Thoracic aorta (tissue), 2 donors: ENCODE data around the gene NDUFS2. TPM values are rescaled to one million over a fixed set of nuclear protein-coding genes. Genes with fewer than 3 reads are reported as not detected.

Source experiments
- ATAC-seq: fragments of 150-250 bp; one replicate; pipeline ENCODE4 v1.8.0; 2017; ENCODE audit warnings: low read depth; ENCODE audit not compliant: insufficient number of reproducible peaks, low FRiP score
- DNase-seq: peaks from one replicate; pipeline ENCODE4 v3.0.0-alpha.2; 2020; ENCODE audit warnings: low spot score
- H3K27ac ChIP-seq, 2 donors: fragments of 200-600 bp; sonication (generic); 1 replicate in 1 of 2; 2 replicates in 1 of 2; pipeline ENCODE4 v1.5.1; 2016; ENCODE audit warnings: mild to moderate bottlenecking in 2 of 2, moderate library complexity in 2 of 2
- H3K27me3 ChIP-seq: fragments of 200-600 bp; sonication (generic); replicated peaks from 2 replicates; pipeline ENCODE4 v1.6.0; 2016; ENCODE audit warnings: mild to moderate bottlenecking; ENCODE audit not compliant: insufficient read depth
- H3K36me3 ChIP-seq: fragments of 200-600 bp; sonication (generic); one replicate; pipeline ENCODE4 v1.5.1; 2016
- H3K4me1 ChIP-seq, 2 donors: fragments of 200-600 bp; sonication (generic); 1 replicate in 1 of 2; 2 replicates in 1 of 2; pipeline versions ENCODE4 v1.5.1 to v1.6.0; 2016; ENCODE audit warnings: low read depth in 2 of 2, mild to moderate bottlenecking in 1 of 2; ENCODE audit not compliant: control insufficient read depth in 1 of 2
- H3K4me3 ChIP-seq: fragments of 200-600 bp; sonication (generic); 2 replicates; pipeline ENCODE4 v1.5.1; 2016; ENCODE audit warnings: mild to moderate bottlenecking
- H3K9me3 ChIP-seq: fragments of 200-600 bp; sonication (generic); 2 replicates; pipeline ENCODE4 v1.5.1; 2016
- total RNA-seq, 2 donors: library from RNA; depleted of rRNA; stranded (reverse); fragments of >200 nt; gene quantifications; one replicate each; pipeline versions ENCODE4 v1.1.0 to v1.2.3, GENCODE V29; 2016
- TF ChIP-seq, protein P1 (sequence below): fragments of 200-600 bp; sonication (generic); IDR thresholded peaks from one replicate; pipeline ENCODE4 v1.5.1; 2019; ENCODE audit warnings: antibody characterized with exemption

NDUFS2 gene
- total RNA-seq, 2 donors from 2014 or later = 61.5 to 63.5 TPM

DNA sequence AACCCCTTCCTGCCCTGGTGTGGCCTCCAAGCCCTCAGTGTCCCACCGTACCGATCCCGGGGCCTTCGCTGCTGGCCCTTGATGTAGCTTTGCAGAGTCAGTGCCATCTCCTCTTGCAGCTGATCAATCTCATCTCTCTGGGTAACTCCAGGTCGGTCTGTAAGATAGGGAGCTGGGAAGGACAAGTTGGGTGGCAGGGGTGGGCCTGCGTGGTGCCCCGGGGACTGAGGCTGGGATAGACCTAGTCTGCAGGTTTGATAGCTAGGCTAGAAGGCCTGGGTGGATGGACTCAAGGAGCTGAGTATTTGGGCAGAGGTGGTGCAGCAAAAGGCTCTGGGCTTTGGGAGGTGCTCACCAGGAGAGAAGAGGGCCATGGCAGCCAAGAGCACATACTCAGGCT is 28.6 kb downstream of the NDUFS2 start:
- TF ChIP-seq, protein P1, sequence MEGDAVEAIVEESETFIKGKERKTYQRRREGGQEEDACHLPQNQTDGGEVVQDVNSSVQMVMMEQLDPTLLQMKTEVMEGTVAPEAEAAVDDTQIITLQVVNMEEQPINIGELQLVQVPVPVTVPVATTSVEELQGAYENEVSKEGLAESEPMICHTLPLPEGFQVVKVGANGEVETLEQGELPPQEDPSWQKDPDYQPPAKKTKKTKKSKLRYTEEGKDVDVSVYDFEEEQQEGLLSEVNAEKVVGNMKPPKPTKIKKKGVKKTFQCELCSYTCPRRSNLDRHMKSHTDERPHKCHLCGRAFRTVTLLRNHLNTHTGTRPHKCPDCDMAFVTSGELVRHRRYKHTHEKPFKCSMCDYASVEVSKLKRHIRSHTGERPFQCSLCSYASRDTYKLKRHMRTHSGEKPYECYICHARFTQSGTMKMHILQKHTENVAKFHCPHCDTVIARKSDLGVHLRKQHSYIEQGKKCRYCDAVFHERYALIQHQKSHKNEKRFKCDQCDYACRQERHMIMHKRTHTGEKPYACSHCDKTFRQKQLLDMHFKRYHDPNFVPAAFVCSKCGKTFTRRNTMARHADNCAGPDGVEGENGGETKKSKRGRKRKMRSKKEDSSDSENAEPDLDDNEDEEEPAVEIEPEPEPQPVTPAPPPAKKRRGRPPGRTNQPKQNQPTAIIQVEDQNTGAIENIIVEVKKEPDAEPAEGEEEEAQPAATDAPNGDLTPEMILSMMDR = no peak
- H3K27ac ChIP-seq = no peak overlapping the region
- ATAC-seq = no peak
- no peak for DNase-seq
- no peak overlapping the region for H3K4me3 ChIP-seq
- peaks cover 20% of the 10 kb centered on the region for H3K36me3 ChIP-seq
- no peaks in the 10 kb centered on the region for H3K27me3 ChIP-seq
- H3K4me1 ChIP-seq = peaks cover 10 to 21% of the 10 kb centered on the region in 2 donors
- no peaks in the 10 kb centered on the region for H3K9me3 ChIP-seq

DNA sequence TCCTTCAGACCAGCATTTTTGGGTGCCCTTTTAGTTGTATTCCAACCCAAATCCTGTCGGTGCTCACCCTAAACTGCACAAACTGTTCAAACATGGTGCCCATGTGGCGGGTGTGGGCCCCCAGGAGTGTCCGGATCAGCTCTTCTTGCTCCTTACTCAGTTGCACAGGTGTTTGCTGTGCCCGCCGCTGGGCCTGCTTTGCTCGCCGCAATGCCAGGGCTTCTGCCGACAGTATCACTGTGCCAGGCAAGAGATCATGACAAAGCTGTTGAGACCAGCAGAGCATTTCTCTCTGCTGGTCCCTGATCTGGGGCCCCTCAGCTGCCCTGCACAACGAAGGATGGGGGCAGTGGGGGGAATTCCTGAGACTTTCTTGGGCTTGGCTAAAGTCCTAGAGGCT is 30.9 kb downstream of the NDUFS2 start:
- DNase-seq (no peak), ATAC-seq (no peak)

DNA sequence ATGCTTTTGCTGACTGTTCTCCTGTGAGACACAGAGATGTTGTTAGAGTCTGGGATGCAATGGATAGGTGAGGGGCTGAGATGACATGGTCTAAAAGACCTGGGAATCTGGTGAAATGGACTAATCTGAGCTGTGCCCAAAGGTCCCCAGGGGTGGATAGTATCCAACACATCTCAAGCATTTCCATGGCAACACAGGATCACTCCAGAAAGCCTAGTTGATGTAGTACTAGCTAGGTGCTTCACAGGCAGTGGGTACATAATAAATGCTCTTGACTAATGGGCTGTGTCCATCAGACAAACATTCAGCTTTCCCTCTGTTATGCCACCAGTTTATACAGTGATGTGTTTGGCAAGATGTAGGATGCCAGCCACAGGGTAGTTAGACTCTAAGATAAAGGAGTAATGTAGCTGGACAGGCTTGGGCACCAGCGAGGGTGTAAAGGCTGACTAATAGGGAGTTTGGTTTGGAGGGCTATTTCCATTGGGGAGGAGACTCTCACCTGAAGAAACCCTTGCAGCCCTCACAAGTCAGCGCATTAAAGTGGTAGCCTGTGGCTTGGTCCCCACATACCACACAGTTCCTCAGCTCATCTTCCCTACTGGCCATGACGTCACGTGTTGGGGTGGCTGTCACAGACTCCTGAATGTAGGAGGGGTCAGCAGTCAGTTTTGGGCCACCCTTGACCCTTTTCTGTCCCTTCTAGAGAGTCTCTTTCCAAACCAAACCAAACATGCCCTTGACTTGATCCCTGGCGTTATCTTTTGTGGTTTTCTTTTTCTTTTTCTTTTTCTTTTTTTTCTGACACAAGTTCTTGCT is 34.0 kb downstream of the NDUFS2 start:
- ATAC-seq (no peak), DNase-seq (no peak)
- Histone ChIP-seq H3K36me3 (no peaks in the 10 kb centered on the region), H3K4me1 (no peaks in the 10 kb centered on the region), H3K9me3 (no peaks in the 10 kb centered on the region), H3K27ac (no peak overlapping the region), H3K4me3 (no peak overlapping the region), H3K27me3 (no peaks in the 10 kb centered on the region)
- TF ChIP-seq, protein P1 = no peak

More for the DNA sequence above, 30.9 kb downstream of the NDUFS2 start:
- Histone ChIP-seq H3K9me3 (no peaks in the 10 kb centered on the region), H3K27ac (no peak overlapping the region), H3K4me1 (no peaks in the 10 kb centered on the region), H3K36me3 (peaks cover 20% of the 10 kb centered on the region), H3K27me3 (no peaks in the 10 kb centered on the region), H3K4me3 (no peak overlapping the region)
- TF ChIP-seq, protein P1 = no peak

DNA sequence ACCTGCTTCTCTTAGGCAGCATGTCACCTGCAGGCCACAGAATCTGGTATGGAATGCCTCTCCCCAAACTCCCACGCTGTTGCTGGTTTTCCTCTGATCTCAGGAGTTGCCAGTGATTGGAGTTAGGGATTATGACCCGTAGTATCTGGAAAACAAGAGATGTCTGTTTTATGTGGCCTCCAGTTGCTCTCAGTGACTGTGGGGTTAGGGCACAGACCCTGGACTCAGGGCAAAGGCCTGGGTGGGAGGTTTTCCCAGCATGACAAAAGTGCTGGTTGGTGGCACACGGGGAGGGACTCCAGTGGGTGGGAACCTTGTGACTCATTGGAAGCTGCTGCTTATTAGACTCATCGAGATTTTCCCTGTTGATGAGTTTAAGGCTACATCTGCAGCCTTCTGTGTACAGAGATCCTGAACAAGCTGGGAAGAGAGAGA is 35.9 kb downstream of the NDUFS2 start, which contains the start of gene NR1I3:
NR1I3 (minus strand) TSS at position 165 of the 435 bp plus-strand sequence. CDS start 1,638 bp downstream, outside the sequence.
- Histone ChIP-seq H3K4me1 (no peaks in the 10 kb centered on the region), H3K27me3 (no peaks in the 10 kb centered on the region), H3K9me3 (no peaks in the 10 kb centered on the region), H3K27ac (no peak within 1 kb of the TSS), H3K36me3 (no peaks in the 10 kb centered on the region), H3K4me3 (no peak within 1 kb of the TSS)
- ATAC-seq = no peak
- TF ChIP-seq, protein P1 = no peak
- no peak for DNase-seq

DNA sequence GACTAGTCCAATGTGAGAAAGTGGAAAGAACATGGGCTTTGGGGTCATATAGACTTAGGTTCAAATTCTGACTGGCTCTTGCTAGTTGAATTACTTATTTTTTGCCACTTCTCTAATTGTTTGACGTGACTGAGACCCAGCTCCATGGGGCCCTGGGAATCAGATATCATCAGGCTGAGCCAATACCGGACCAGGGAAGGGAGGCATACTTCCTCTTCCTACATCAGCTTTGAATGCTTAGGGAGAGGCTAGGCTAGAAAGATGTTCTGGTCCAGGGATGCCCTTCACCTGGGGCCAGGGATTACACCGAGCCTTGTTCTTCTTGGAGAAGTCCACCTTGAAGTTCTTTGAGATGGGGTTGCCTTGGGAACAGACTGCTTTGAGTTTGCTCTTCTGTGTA is 39.5 kb downstream of the NDUFS2 start:
- H3K27ac ChIP-seq = no peak overlapping the region
- no peaks in the 10 kb centered on the region for H3K9me3 ChIP-seq
- no peaks in the 10 kb centered on the region for H3K36me3 ChIP-seq
- no peak overlapping the region for H3K4me3 ChIP-seq
- DNase-seq (no peak), ATAC-seq (no peak)
- no peaks in the 10 kb centered on the region for H3K4me1 ChIP-seq
- TF ChIP-seq, protein P1 = no peak
- H3K27me3 ChIP-seq = no peaks in the 10 kb centered on the region
